GM18517 (cell line): Measurements from ENCODE around the gene RDX.

ENCODE experiments used
- ATAC-seq: cut with Tn5 transposase; IDR thresholded peaks from one replicate; pipeline ENCODE4 v1.9.1; 2021; ENCODE audit warnings: mild to moderate bottlenecking, moderate library complexity; ENCODE audit not compliant: unreplicated experiment

RDX gene

GRCh38 chr11:110133160-110133559 lies 163.3 kb downstream of the RDX start:
- ATAC-seq, result no peak

DNA sequence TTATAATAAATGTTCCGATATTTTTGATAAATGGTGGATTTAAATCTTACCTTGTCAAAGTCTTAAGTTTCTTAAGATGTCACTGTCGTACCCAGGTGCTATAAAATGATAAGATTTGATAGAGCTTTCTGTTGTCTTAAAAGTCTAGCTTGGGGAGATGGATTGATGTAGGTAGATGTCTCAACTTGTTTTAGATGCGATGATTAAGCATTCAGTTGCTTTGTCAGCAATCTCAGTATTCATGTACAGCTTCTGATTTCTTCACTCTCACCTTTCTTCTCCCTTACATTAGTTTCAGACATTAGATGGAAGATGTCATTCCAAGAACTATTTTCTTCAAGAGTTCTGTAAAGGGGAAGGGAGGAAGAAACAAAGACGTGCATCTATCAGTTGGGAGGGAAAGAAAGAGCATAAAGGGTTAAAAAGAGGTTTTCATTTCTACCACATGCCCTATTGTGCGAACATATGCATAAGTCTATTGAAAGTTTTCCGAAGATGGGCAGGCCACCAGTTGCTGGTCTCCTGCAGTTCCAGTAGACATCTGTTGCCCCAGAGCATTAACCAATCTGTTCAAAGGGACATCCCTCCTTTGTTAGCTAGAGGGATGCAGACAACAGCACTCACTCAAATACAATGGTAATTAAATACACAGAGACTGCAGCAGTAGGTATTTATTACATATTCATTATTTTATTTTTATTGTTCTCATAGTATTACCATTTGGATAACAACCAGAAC lies 164.9 kb downstream of the RDX start:
- no peak for ATAC-seq

- ATAC-seq, result no peak
Observed at GRCh38 chr11:110130642-110131238, 165.7 kb downstream of the RDX start.

DNA sequence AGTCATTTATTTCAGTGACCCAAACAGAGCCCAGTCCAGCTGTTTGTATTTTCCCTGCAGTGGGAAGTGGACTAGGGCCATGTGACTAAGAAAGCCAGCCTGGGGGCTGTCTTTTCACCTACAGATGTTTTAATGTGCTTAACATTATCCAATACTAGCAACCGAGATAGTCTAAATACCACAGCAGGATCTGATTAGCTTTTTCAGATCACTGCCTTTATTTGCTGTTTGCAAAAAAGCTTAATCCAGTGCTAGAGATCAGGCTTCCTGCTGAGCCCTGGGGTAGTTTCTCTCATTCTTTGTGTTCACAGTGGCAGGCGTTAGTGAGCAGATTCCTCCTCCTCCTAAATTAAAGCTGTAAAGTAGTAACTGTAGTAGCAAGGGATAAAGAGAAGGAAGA lies 168.3 kb downstream of the RDX start:
- no peak for ATAC-seq

GRCh38 chr11:110126936-110127335 lies 169.5 kb downstream of the RDX start:
- no peak for ATAC-seq

DNA sequence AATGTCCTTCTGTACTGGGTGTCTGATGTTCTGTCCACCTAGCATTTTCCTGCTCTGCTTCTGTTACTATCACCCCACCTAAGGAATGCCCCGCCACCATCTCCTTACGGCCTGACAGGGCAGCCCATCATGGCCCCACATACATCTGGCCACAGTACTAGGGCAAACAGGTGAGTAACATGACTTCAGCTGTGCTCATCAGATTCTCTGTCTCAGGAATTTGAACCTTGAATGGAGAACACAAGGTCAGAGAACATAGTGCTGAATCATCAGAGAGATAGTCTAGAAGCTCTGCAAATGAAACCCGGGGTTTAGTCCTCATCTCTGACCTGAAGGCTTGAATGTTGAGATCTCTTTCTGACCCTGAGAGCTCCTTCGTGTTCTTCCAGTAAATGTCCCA lies 170.8 kb downstream of the RDX start:
- no peak for ATAC-seq
